Neural cell (in vitro differentiated cells): ENCODE data around the gene MDM2. TPM values are rescaled to one million over a fixed set of nuclear protein-coding genes. Genes with fewer than 3 reads are reported as not detected.

Experiments used
- H2AFZ ChIP-seq: fragments of 200-600, 300-800 bp; sonication (generic), shearing (Covaris generic); 2 replicates; pipeline ENCODE4 v1.6.0; 2014; ENCODE audit warnings: low read depth, mild to moderate bottlenecking, antibody characterized with exemption, low read length, moderate library complexity
- H3F3A ChIP-seq: fragments of 200-600 bp; shearing (Covaris generic); 2 replicates; pipeline ENCODE4 v1.6.1; 2016; ENCODE audit warnings: mild to moderate bottlenecking, moderate library complexity, mixed read lengths, antibody characterized with exemption, low read length; ENCODE audit not compliant: insufficient read depth, poor library complexity, severe bottlenecking
- H3K27ac ChIP-seq: fragments of 200-600, 300-800 bp; sonication (generic), shearing (Covaris generic); 2 replicates; pipeline ENCODE4 v1.5.1; 2014; ENCODE audit warnings: mild to moderate bottlenecking, low read length, moderate library complexity
- H3K27me3 ChIP-seq: fragments of 300-800, 200-600 bp; sonication (generic), shearing (Covaris generic); 2 replicates; pipeline ENCODE4 v1.6.0; 2014; ENCODE audit warnings: mild to moderate bottlenecking, low read depth, low read length, moderate library complexity; ENCODE audit not compliant: insufficient read depth
- H3K36me3 ChIP-seq: fragments of 300-800, 200-600 bp; sonication (generic), shearing (Covaris generic); 2 replicates; pipeline ENCODE4 v1.5.1; 2014; ENCODE audit warnings: mild to moderate bottlenecking, antibody characterized with exemption, low read length, moderate library complexity; ENCODE audit not compliant: insufficient read depth
- H3K4me2 ChIP-seq: fragments of 300-800, 200-600 bp; sonication (generic), shearing (Covaris generic); 2 replicates; pipeline ENCODE4 v1.6.0; 2014; ENCODE audit warnings: mild to moderate bottlenecking, low read length
- H3K4me3 ChIP-seq: fragments of 300-800, 200-600 bp; sonication (generic), shearing (Covaris generic); 2 replicates; pipeline ENCODE4 v1.5.1; 2014; ENCODE audit warnings: mild to moderate bottlenecking, low read length, moderate library complexity
- H3K79me2 ChIP-seq: fragments of 200-600 bp; shearing (Covaris generic); replicated peaks from 2 replicates; pipeline ENCODE4 v1.6.0; 2014; ENCODE audit warnings: mild to moderate bottlenecking, low read length, moderate library complexity; ENCODE audit not compliant: insufficient read depth
- H3K9ac ChIP-seq: fragments of 300-800, 200-600 bp; sonication (generic), shearing (Covaris generic); 2 replicates; pipeline ENCODE4 v1.6.1; 2016; ENCODE audit warnings: mild to moderate bottlenecking, low read length, mixed read lengths
- H3K9me2 ChIP-seq: fragments of 200-600 bp; shearing (Covaris generic); 2 replicates; pipeline ENCODE4 v1.6.1; 2016; ENCODE audit warnings: mild to moderate bottlenecking, low read length, mixed read lengths; ENCODE audit not compliant: insufficient read depth
- H3K9me3 ChIP-seq: fragments of 200-600, 300-800 bp; sonication (generic), shearing (Covaris generic); 2 replicates; pipeline ENCODE4 v1.6.1; 2016; ENCODE audit warnings: mild to moderate bottlenecking, mixed run types, low read length, moderate library complexity, mixed read lengths
- H4K20me1 ChIP-seq: fragments of 200-600 bp; shearing (Covaris generic); 2 replicates; pipeline ENCODE4 v1.6.1; 2016; ENCODE audit warnings: mild to moderate bottlenecking, mixed run types; ENCODE audit not compliant: insufficient read depth
- EP300 ChIP-seq: fragments of 450-650 bp; conservative IDR thresholded peaks from 2 replicates; pipeline ENCODE4 v1.6.1; 2014; ENCODE audit warnings: antibody characterized with exemption, mild to moderate bottlenecking, moderate library complexity; ENCODE audit not compliant: poor library complexity, severe bottlenecking
- EZH2 ChIP-seq: fragments of 200-600, 300-800 bp; shearing (Covaris generic), sonication (generic); IDR thresholded peaks from 2 replicates; pipeline ENCODE4 v1.6.1; 2014; ENCODE audit warnings: antibody characterized with exemption, low read length, borderline replicate concordance, mild to moderate bottlenecking; ENCODE audit not compliant: insufficient read depth, poor library complexity, severe bottlenecking
- MXI1 ChIP-seq: fragments of 450-650 bp; conservative IDR thresholded peaks from 2 replicates; pipeline ENCODE4 v1.6.1; 2014; ENCODE audit warnings: antibody characterized with exemption, mild to moderate bottlenecking; ENCODE audit not compliant: poor library complexity, severe bottlenecking
- POLR2AphosphoS5 ChIP-seq: IDR thresholded peaks from 2 replicates; pipeline ENCODE4 v1.6.1; 2012
- RAD21 ChIP-seq: fragments of 450-650 bp; conservative IDR thresholded peaks from 2 replicates; pipeline ENCODE4 v1.6.1; 2014; ENCODE audit warnings: antibody characterized with exemption, mild to moderate bottlenecking, moderate library complexity
- SMC3 ChIP-seq: fragments of 450-650 bp; conservative IDR thresholded peaks from 2 replicates; pipeline ENCODE4 v1.6.1; 2014; ENCODE audit warnings: antibody characterized with exemption, mild to moderate bottlenecking, moderate library complexity; ENCODE audit not compliant: poor library complexity
- TAF1 ChIP-seq: IDR thresholded peaks from 2 replicates; pipeline ENCODE4 v1.6.1; 2012; ENCODE audit warnings: low read depth
- polyA plus RNA-seq: library from polyadenylated mRNA; depleted of rRNA; stranded (reverse); fragments of >200 nt; gene quantifications from 2 replicates; pipeline ENCODE4 v1.2.3, GENCODE V29; 2014
- TF ChIP-seq, protein P1 (sequence below): IDR thresholded peaks from 2 replicates; pipeline ENCODE4 v1.6.1; 2012; ENCODE audit warnings: borderline replicate concordance
- TF ChIP-seq, protein P2 (sequence below): fragments of 450-650 bp; IDR thresholded peaks from 2 replicates; pipeline ENCODE4 v1.5.1; 2014; ENCODE audit warnings: antibody characterized with exemption, mild to moderate bottlenecking, moderate library complexity; ENCODE audit not compliant: poor library complexity, severe bottlenecking

MDM2 gene
- polyA plus RNA-seq, 1 donor from 2014 or later = 37.5 TPM

DNA sequence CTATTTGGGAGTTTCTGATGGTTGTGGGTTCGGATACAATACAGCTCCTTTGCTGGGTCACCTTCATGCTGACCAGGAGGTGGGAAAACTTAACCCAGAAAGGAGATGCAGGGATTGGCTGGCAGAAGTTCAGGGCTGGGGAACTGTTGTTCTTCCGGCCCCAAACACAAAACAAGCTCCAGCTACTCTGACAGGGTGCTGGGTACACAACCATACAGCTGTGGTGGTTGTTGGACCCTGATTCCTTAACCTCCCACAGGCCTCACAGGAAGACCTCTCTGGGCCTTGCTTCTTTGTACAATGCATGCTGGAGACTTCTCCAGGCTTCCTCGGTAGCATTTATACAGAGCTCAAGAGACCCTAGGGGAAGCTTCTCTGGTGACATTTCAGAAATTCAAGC lies 77.4 kb downstream of the MDM2 start:
- no peaks in the 10 kb centered on the region for H3K36me3 ChIP-seq
- H3K79me2 ChIP-seq = no peaks in the 10 kb centered on the region
- H3K9me2 ChIP-seq = no peaks in the 10 kb centered on the region
- TF ChIP-seq POLR2AphosphoS5 = no peak
- no peak for TF ChIP-seq RAD21
- TF ChIP-seq, protein P1, sequence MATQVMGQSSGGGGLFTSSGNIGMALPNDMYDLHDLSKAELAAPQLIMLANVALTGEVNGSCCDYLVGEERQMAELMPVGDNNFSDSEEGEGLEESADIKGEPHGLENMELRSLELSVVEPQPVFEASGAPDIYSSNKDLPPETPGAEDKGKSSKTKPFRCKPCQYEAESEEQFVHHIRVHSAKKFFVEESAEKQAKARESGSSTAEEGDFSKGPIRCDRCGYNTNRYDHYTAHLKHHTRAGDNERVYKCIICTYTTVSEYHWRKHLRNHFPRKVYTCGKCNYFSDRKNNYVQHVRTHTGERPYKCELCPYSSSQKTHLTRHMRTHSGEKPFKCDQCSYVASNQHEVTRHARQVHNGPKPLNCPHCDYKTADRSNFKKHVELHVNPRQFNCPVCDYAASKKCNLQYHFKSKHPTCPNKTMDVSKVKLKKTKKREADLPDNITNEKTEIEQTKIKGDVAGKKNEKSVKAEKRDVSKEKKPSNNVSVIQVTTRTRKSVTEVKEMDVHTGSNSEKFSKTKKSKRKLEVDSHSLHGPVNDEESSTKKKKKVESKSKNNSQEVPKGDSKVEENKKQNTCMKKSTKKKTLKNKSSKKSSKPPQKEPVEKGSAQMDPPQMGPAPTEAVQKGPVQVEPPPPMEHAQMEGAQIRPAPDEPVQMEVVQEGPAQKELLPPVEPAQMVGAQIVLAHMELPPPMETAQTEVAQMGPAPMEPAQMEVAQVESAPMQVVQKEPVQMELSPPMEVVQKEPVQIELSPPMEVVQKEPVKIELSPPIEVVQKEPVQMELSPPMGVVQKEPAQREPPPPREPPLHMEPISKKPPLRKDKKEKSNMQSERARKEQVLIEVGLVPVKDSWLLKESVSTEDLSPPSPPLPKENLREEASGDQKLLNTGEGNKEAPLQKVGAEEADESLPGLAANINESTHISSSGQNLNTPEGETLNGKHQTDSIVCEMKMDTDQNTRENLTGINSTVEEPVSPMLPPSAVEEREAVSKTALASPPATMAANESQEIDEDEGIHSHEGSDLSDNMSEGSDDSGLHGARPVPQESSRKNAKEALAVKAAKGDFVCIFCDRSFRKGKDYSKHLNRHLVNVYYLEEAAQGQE = no peak
- no peak for TF ChIP-seq MXI1
- no peak for TF ChIP-seq TAF1
- TF ChIP-seq, protein P2, sequence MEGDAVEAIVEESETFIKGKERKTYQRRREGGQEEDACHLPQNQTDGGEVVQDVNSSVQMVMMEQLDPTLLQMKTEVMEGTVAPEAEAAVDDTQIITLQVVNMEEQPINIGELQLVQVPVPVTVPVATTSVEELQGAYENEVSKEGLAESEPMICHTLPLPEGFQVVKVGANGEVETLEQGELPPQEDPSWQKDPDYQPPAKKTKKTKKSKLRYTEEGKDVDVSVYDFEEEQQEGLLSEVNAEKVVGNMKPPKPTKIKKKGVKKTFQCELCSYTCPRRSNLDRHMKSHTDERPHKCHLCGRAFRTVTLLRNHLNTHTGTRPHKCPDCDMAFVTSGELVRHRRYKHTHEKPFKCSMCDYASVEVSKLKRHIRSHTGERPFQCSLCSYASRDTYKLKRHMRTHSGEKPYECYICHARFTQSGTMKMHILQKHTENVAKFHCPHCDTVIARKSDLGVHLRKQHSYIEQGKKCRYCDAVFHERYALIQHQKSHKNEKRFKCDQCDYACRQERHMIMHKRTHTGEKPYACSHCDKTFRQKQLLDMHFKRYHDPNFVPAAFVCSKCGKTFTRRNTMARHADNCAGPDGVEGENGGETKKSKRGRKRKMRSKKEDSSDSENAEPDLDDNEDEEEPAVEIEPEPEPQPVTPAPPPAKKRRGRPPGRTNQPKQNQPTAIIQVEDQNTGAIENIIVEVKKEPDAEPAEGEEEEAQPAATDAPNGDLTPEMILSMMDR = no peak
- no peak for TF ChIP-seq EP300
- no peak for TF ChIP-seq EZH2
- no peak for TF ChIP-seq SMC3
- no peaks in the 10 kb centered on the region for H3K9me3 ChIP-seq
- H3K4me3 ChIP-seq = no peak overlapping the region
- H3K27ac ChIP-seq = no peak overlapping the region
- no peaks in the 10 kb centered on the region for H4K20me1 ChIP-seq
- no peak overlapping the region for H2AFZ ChIP-seq
- no peaks in the 10 kb centered on the region for H3K27me3 ChIP-seq
- H3F3A ChIP-seq = no peaks in the 10 kb centered on the region
- no peak overlapping the region for H3K4me2 ChIP-seq
- no peak overlapping the region for H3K9ac ChIP-seq

DNA sequence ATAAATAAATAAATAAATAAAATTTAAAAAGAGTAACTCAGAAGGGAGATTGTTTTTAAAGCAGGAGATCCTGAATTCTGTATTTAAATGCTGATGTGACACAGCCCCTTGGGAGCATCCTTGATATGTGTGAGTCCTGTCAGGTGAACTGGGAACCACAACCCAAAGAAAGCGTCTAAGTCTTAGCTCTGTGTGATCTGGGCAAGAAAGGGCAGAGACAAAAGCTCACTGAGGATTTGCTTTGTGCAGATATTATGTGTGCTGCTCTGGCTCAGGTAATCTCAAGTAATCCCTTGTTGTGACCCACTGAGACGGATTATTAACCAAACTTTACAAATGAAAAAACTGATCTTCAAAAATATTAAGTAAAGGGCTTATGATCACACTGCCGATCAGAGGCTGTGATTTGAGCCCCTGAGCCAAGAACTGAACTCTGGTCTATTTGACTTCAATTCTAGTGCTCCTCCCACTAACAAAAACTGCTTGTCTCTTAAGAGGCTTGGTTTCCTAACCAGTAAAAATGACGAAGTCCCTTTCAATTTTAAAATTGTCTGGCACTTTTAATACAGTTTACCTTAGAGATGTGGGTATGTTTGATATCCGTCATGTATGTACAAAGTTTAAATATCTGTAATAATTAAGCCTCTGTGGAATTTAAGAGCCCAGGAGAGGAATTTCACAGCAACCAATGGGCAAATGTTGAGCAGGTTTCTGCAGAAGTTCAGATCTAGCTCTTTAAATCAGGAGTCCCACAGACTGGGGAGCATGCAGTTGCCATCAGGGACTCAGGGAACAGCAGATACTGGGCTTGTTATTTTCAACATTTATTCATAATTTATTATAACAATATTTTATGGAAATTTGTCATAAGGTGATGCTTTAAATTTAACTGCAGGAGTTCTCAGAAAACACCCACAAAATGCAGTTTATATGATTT lies 78.9 kb downstream of the MDM2 start:
- no peak overlapping the region for H3K4me3 ChIP-seq
- H3K9me2 ChIP-seq = no peaks in the 10 kb centered on the region
- no peaks in the 10 kb centered on the region for H4K20me1 ChIP-seq
- H3F3A ChIP-seq = no peaks in the 10 kb centered on the region
- H3K4me2 ChIP-seq = no peak overlapping the region
- H3K9me3 ChIP-seq = no peaks in the 10 kb centered on the region
- no peaks in the 10 kb centered on the region for H3K79me2 ChIP-seq
- no peaks in the 10 kb centered on the region for H3K36me3 ChIP-seq
- TF ChIP-seq, protein P2 = no peak
- TF ChIP-seq POLR2AphosphoS5 = no peak
- no peak for TF ChIP-seq EP300
- no peak for TF ChIP-seq RAD21
- TF ChIP-seq, protein P1 = no peak
- no peak for TF ChIP-seq MXI1
- no peak for TF ChIP-seq TAF1
- no peak for TF ChIP-seq SMC3
- TF ChIP-seq EZH2 = no peak
- H3K27me3 ChIP-seq = no peaks in the 10 kb centered on the region
- no peak overlapping the region for H2AFZ ChIP-seq
- H3K9ac ChIP-seq = no peak overlapping the region
- H3K27ac ChIP-seq = no peak overlapping the region
